Inflammatory macrophage treated with lipopolysaccharide for 4 hours (primary cell): Measurements from ENCODE around the gene BAZ2A.
"Not testable (repeated sequence)": the region's sequence is repeated elsewhere in the genome, so short reads cannot be mapped to it uniquely, and the experiment has no call there.

Experiments
- DNase-seq: peaks from one replicate; pipeline ENCODE4 v3.0.0-alpha.2; 2020

BAZ2A gene

GRCh38 chr12:56593909-56594621 is 36.1 kb downstream of the BAZ2A start:
- DNase-seq: peak; percentile 47

GRCh38 chr12:56591961-56592360 is 38.2 kb downstream of the BAZ2A start:
- no peak for DNase-seq

GRCh38 chr12:56591126-56591525 is 39.0 kb downstream of the BAZ2A start:
- DNase-seq: no peak

DNA sequence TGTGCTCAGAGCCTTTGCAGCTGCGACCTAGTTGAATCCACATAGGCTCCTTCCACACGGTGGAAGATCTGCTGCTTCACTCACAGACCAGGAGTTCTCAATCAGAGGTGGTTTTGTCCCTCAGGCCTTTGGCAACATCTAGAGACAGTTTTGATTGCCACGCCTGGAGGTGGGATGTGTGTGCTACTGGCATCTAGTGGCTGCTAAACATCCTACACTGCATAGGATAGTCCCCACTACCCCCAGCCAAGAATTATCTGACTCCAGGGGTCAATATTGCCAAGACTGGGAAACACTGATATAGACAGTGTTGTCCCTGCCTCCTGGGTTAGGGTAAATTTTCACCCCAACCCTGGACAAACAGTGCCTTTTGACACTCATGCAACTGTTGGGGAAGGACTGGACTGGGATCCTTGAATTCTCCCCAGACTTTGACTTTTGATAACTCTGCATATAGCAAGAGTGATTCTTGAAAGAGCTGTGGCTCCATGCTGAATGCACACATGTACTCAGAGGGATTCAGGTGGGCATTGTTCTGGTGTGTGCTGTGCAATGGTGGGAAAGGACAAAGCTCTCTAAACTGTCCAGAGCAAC is 39.8 kb downstream of the BAZ2A start:
- peak; percentile 23 for DNase-seq

DNA sequence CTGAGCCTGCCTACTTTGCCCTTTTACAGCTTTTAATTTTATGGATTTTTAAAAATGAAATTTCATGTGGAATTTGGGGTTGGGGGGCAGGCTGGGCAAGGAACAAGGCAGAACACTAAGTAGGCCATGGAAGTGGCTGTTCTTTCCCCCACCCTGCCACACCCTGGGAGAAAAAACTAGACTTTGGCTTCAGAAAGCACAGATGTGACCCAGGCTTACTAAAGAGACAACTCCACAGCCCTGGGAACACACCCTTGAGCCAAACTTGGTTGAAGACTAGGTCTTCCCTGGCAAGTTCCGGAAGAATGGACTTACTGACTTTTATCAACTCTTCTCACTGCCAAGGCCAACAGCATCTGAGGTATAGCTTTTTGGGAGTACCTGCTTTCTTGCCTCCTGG is 40.3 kb downstream of the BAZ2A start:
- DNase-seq: no peak

- DNase-seq: no peak
Observed at GRCh38 chr12:56585098-56585497, 45.0 kb downstream of the BAZ2A start.

DNA sequence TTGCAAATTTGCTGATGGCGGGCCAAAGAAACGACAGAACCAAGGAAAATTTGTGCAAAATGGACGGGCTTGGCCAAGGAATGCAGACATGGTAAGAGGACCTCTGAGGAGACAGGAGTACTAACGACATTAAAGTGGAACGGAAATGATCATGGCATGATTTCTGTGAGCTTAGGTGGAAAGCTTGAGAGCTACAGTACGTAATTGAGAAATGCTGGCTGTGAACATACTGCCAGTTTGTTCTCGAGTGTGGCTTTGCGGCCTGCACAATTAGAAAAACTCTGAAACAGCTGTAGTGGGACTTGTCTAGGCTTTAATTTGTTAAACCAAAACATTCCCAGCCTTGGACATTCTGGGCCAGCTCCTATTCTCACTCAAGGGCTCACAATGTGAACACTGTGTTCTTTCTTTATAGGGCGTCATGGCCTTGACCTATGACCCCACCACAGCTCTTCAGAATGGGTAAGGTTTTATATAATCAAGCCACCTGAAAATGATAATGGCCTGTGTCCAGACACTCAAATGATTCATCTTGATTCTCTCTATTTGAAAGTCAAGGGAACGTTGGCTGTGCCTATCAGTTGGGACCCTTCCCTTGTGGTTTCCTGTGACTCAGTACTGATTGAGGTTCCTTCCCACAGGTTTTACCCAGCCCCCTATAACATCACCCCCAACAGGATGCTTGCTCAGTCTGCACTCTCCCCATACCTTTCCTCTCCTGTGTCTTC is 48.5 kb downstream of the BAZ2A start:
- no peak for DNase-seq

DNA sequence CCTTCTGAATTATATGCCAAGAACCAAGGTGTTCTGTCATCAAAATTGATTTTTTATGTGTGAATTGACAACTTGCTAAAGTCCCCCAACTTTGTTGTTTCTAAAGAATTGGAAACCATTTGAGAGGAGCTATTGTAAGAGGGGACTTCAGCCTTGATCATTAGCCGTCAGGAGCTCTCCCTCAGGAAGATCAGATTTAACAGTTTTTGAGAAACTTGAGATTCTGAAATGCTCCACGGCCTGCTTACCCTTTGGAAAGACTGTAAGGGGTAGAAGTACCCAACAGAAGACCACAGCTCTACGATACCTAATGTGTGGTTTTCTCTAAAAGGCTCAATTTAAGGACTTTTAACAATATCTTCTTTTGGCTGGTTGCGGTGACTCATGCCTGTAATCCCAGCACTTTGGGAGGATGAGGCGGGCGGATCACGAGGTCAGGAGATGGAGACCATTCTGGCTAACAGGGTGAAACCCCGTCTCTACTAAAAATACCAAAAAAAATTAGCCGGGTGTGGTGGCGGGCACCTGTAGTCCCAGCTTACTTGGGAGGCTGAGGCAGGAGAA is 51.1 kb downstream of the BAZ2A start:
- no peak for DNase-seq

DNA sequence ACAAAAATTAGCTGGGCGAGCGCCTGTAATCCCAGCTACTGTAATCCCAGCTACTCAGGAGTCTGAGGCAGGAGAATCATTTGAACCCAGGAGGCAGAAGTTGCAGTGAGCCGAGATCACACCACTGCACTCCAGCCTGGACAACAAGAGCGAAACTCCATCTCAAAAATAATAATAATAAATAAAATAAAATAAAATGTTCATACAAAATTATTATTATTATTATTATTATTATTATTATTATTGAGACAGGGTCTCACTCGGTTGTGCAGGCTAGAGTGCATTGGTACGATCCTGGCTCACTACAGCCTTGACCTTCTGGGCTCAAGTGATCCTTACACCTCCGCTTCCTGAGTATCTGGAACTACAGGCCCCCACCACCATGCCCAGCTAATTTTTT is 52.9 kb downstream of the BAZ2A start:
- DNase-seq: not testable (repeated sequence)

DNA sequence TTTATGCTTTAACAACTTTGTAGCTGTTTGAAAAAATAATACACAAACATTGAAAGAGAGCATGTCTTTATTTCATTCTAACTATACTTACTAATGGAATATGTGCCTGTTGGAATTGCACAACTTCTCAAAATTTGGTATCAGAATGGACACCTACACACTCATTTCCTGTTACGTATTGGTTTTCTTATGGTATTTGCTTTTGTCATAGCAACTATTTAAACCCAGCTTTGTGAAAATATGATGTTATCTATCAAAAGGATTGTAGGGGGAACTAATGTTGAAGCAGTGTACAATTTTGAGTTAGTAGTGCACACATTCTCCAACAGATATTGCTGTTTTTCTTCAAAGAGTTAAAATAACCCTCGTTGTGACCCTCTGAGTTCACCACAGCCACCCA is 55.9 kb downstream of the BAZ2A start:
- peak; percentile 65 for DNase-seq

DNA sequence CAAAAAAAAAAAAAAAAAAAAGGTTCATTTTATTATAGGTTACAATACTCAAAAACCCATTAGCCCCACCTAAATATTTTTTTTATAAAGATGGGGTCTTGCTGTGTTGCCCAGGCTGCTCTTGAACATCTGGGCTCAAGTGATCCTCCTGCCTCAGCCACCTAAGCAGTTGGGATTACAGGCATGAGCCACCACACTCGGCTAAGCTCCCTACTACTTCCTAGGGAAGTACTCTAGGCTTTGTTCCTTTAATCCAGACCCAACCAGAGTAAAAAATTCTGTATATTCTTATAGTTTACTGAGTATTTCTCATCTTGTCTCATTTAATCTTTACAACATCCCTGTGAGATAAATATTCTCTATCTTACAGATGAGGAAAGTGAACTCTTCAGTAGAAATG is 57.8 kb downstream of the BAZ2A start:
- peak; percentile 9 for DNase-seq

DNA sequence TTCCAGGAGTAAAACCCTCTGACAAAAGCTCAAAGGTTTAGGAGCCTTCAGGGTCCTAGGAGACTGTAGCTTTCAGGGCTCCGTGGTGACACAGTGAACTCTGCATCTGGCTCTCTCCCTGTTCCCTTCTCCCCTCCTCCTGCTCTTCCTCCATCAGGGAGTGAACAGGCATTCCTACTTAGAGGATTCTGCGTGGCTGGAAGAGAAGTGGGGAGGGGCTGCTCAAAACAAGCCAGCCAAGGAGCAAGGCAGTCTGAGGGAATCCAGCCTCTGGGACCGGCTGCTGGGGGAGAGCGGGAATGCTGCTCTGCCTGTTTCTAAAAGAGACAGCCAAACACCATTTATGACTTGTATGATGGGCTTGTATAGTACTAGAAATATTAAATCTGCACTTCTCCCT is 59.0 kb downstream of the BAZ2A start:
- no peak for DNase-seq

DNA sequence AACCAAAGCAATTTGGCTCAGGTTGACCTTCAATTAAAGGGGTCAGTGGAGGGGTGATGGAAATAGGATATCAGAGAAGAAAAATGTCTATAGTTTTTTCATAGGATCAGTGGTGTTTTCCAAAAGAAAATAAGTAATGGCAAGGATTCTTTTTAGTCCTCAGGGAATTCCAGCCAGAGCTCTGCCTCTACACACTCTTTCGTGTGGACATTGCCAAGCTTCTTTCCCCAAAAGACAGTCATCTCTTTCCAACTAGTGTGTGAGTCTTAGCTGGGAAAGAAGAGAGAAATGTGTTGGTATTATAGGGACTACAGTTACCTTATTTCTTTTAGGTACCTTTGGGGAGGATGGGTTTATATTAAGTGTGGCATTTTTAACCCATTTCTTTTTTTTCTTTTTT is 62.0 kb downstream of the BAZ2A start:
- no peak for DNase-seq

GRCh38 chr12:56565510-56566101 is 64.5 kb downstream of the BAZ2A start:
- peak; percentile 37 for DNase-seq

DNA sequence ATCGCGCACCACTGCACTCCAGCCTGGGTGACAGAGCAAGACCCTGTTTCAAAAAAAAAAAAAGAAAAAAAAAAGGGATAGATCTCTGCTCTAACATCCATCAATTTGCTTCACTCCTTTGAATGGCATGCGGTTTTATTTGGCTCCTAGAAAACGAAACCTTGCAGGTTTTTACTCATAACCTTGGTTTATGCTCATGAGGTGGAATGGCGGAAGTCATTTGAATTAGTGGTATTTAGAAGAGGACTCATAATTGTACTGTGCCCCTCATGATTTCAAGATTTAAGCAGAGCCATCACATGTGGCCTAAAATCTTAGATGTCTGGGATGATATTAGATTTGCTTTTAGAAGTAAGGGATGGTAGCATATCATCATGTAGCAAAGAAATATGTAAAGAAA is 79.1 kb downstream of the BAZ2A start:
- DNase-seq: no peak

GRCh38 chr12:56546680-56547079 is 83.4 kb downstream of the BAZ2A start:
- DNase-seq: no peak
